ENCODE measurements around the gene BATF3.

BATF3 gene

DNA sequence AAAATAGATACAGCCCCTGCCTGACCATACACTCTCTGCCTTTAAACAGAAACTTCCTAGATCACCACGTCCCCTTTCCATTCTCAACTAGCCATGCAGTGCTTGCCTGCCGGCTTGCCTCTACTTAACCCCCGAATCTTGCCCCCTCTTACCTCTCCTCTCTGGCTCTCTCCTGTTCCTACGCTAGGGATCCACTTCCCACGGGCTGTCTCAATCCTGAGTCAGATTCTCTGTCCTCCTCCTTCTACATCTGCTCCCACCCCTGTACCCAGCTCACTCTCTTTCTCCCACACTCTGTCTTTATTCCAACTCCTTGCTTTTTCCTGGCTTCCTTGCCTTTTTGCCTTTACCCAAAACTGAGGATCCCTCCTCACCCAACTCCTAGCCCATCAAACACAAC is 61.7 kb downstream of the BATF3 start:
- H3K4me3 ChIP-seq (ENCODE audit: low read depth, low read length): no peak overlapping the region

Measured in iPS-11a (cell line).